OCI-M1 (cell line): Measurements from ENCODE around the gene TCF4.

Source experiments
- DNase-seq: peaks from one replicate; lab custom pipeline; 2025; lab: John Stamatoyannopoulos, UW

Gene TCF4

GRCh38 chr18:55320424-55321264, 267.3 kb downstream of the TCF4 start:
- DNase-seq, result peak; percentile 40

- DNase-seq, result no peak
These were observed 268.4 kb downstream of the TCF4 start for GRCh38 chr18:55319459-55320193.

GRCh38 chr18:55318951-55319441, 269.0 kb downstream of the TCF4 start:
- DNase-seq, result no peak

- DNase-seq, result no peak
These were observed 270.1 kb downstream of the TCF4 start for GRCh38 chr18:55317864-55318263.

GRCh38 chr18:55317324-55317723, 270.7 kb downstream of the TCF4 start:
- no peak for DNase-seq

- DNase-seq, result no peak
These were observed 271.4 kb downstream of the TCF4 start for GRCh38 chr18:55316486-55317184.

GRCh38 chr18:55314615-55315237, 273.3 kb downstream of the TCF4 start:
- no peak for DNase-seq

GRCh38 chr18:55314031-55314430, 274.0 kb downstream of the TCF4 start:
- DNase-seq, result no peak

GRCh38 chr18:55310863-55311262, 277.1 kb downstream of the TCF4 start:
- no peak for DNase-seq

- no peak for DNase-seq
These were observed 277.8 kb downstream of the TCF4 start for GRCh38 chr18:55310044-55310676.

- DNase-seq, result no peak
These were observed 278.7 kb downstream of the TCF4 start for GRCh38 chr18:55309249-55309648.

- no peak for DNase-seq
These were observed 280.5 kb downstream of the TCF4 start for GRCh38 chr18:55307505-55307904.

GRCh38 chr18:55306359-55307024, 281.5 kb downstream of the TCF4 start:
- no peak for DNase-seq

GRCh38 chr18:55302167-55302833, 285.7 kb downstream of the TCF4 start:
- no peak for DNase-seq

GRCh38 chr18:55301824-55302166, 286.2 kb downstream of the TCF4 start:
- DNase-seq, result peak; percentile 18

GRCh38 chr18:55300936-55301531, 287.0 kb downstream of the TCF4 start:
- no peak for DNase-seq

- no peak for DNase-seq
These were observed 287.5 kb downstream of the TCF4 start for GRCh38 chr18:55300421-55300935.

GRCh38 chr18:55296778-55297177, 291.2 kb downstream of the TCF4 start:
- DNase-seq, result no peak

GRCh38 chr18:55296115-55296514, 291.9 kb downstream of the TCF4 start:
- no peak for DNase-seq

GRCh38 chr18:55290898-55291297, 297.1 kb downstream of the TCF4 start:
- DNase-seq, result no peak
